PFSK-1 (cell line): ENCODE data around the gene LCN1.

Experiments
- FOXP2 ChIP-seq: optimal IDR thresholded peaks from 2 replicates; pipeline ENCODE3; 2011; ENCODE audit warnings: borderline replicate concordance, control low read depth, inconsistent platforms; ENCODE audit not compliant: insufficient read depth; ENCODE audit errors: extremely low read length, extremely low read depth
- POLR2AphosphoS5 ChIP-seq: IDR thresholded peaks from 2 replicates; pipeline ENCODE4 v1.6.1; 2012; ENCODE audit warnings: low read depth, mild to moderate bottlenecking, control low read depth, low read length, moderate library complexity
- REST ChIP-seq, 2 experiments: IDR thresholded peaks; 2 replicates each; pipeline versions ENCODE4 v1.6.1 to v1.8.0; 2011 to 2012; ENCODE audit warnings: low read depth in 2 of 2, low read length in 2 of 2, control low read depth in 1 of 2, inconsistent platforms in 1 of 2, mild to moderate bottlenecking in 1 of 2, moderate library complexity in 1 of 2; ENCODE audit not compliant: insufficient read depth in 1 of 2
- SIN3A ChIP-seq: IDR thresholded peaks from 2 replicates; pipeline ENCODE4 v1.6.1; 2012; ENCODE audit warnings: mild to moderate bottlenecking, low read length, moderate library complexity, borderline replicate concordance; ENCODE audit not compliant: insufficient read depth
- TAF1 ChIP-seq: IDR thresholded peaks from 2 replicates; pipeline ENCODE4 v1.6.1; 2012; ENCODE audit warnings: low read length, control low read depth, borderline replicate concordance; ENCODE audit not compliant: insufficient read depth

- TF ChIP-seq POLR2AphosphoS5: no peak
- TF ChIP-seq TAF1: no peak
- TF ChIP-seq SIN3A: no peak
- no peak for TF ChIP-seq REST (IDR thresholded peaks at IDR 0.05; ENCODE audit: insufficient read depth in 1 of 2, low read depth in 2 of 2, low read length in 2 of 2)
- no peak for TF ChIP-seq FOXP2
Observed at GRCh38 chr9:135551031-135551430, 29.8 kb downstream of the LCN1 start.
